Bladder microvascular endothelial cell (primary cell): ENCODE data around the gene RPL21. TPM values are rescaled to one million over a fixed set of nuclear protein-coding genes. Genes with fewer than 3 reads are reported as not detected.

Experiments used
- total RNA-seq: library from RNA; depleted of rRNA; stranded (reverse); fragments of >200 nt; gene quantifications from 2 replicates; pipeline ENCODE4 v1.2.3, GENCODE V29; 2014

The RPL21 gene
- 437 and 491 TPM in 2 replicates for total RNA-seq

GRCh38 chr13:27251166-27252091, at the start of gene RPL21:
Gene RPL21, plus strand, starts transcription at chr13:27251558. Its CDS starts 2,219 bp downstream, at chr13:27253777.

GRCh38 chr13:27270594-27271520, 19.5 kb downstream of the RPL21 start, which contains the start of gene RASL11A:
Gene RASL11A, plus strand, starts transcription at chr13:27270830. Its CDS starts 115 bp downstream, at chr13:27270945.

Other genes starting within 250 kb of the RPL21 start
- 18.6 and 39.0 TPM in 2 replicates for gene USP12, start 79.7 kb upstream of the RPL21 start, total RNA-seq
- 1.3 TPM in 2 replicates for gene RASL11A, start 19.3 kb downstream of the RPL21 start, total RNA-seq
- gene GTF3A, start 173.1 kb downstream of the RPL21 start, total RNA-seq, result 86.0 and 89.0 TPM in 2 replicates
- gene MTIF3, start 199.0 kb downstream of the RPL21 start, total RNA-seq, result 39.2 and 42.7 TPM in 2 replicates